Osteoblast (primary cell): ENCODE results near the gene AHSG. TPM values are rescaled to one million over a fixed set of nuclear protein-coding genes. Genes with fewer than 3 reads are reported as not detected.

ENCODE experiments used
- DNase-seq: peaks from one replicate; pipeline ENCODE4 v3.0.0; 2011; ENCODE audit warnings: low spot score, mixed read lengths; ENCODE audit not compliant: insufficient read length; ENCODE audit errors: missing footprints
- H2AFZ ChIP-seq: 2 replicates; pipeline ENCODE4 v1.6.0; 2011; ENCODE audit warnings: mild to moderate bottlenecking, low read length
- H3K27ac ChIP-seq: 2 replicates; pipeline ENCODE4 v1.5.1; 2011; ENCODE audit warnings: mild to moderate bottlenecking, low read depth, low read length, moderate library complexity
- H3K27me3 ChIP-seq: 2 replicates; pipeline ENCODE4 v1.6.0; 2012; ENCODE audit warnings: mild to moderate bottlenecking, control low read depth, inconsistent platforms, low read length, moderate library complexity; ENCODE audit not compliant: insufficient read depth
- H3K36me3 ChIP-seq: 2 replicates; pipeline ENCODE4 v1.5.1; 2011; ENCODE audit warnings: mild to moderate bottlenecking, low read length, control low read depth, moderate library complexity; ENCODE audit not compliant: insufficient read depth
- H3K4me1 ChIP-seq: 2 replicates; pipeline ENCODE4 v1.5.1; 2011; ENCODE audit warnings: mild to moderate bottlenecking, low read length, control low read depth, moderate library complexity; ENCODE audit not compliant: insufficient read depth
- H3K4me2 ChIP-seq: 2 replicates; pipeline ENCODE4 v1.6.0; 2011; ENCODE audit warnings: mild to moderate bottlenecking, low read length; ENCODE audit not compliant: insufficient read depth
- H3K4me3 ChIP-seq: fragments of 200-600 bp; sonication (generic); 3 replicates; pipeline ENCODE4 v1.5.1; 2012; ENCODE audit warnings: mild to moderate bottlenecking, low read length, inconsistent platforms; ENCODE audit not compliant: insufficient read depth
- H3K79me2 ChIP-seq: 2 replicates; pipeline ENCODE4 v1.6.0; 2012; ENCODE audit warnings: mild to moderate bottlenecking, low read length, control low read depth, inconsistent platforms; ENCODE audit not compliant: insufficient read depth
- H3K9me3 ChIP-seq: 2 replicates; pipeline ENCODE4 v1.5.1; 2011; ENCODE audit warnings: low read depth, low read length, control low read depth
- H4K20me1 ChIP-seq: 2 replicates; pipeline ENCODE4 v1.6.0; 2012; ENCODE audit warnings: mild to moderate bottlenecking, low read length, control low read depth; ENCODE audit not compliant: insufficient read depth
- total RNA-seq: library from RNA; depleted of rRNA; stranded (reverse); fragments of >200 nt; gene quantifications from 2 replicates; pipeline ENCODE4 v1.2.3, GENCODE V29; 2012
- TF ChIP-seq, protein P1 (sequence below): IDR thresholded peaks from 2 replicates; pipeline ENCODE4 v1.5.1; 2011; ENCODE audit warnings: mild to moderate bottlenecking, low read depth, low read length, moderate library complexity; ENCODE audit errors: extremely low read depth

The AHSG gene
- total RNA-seq, 1 donor: not detected

DNA sequence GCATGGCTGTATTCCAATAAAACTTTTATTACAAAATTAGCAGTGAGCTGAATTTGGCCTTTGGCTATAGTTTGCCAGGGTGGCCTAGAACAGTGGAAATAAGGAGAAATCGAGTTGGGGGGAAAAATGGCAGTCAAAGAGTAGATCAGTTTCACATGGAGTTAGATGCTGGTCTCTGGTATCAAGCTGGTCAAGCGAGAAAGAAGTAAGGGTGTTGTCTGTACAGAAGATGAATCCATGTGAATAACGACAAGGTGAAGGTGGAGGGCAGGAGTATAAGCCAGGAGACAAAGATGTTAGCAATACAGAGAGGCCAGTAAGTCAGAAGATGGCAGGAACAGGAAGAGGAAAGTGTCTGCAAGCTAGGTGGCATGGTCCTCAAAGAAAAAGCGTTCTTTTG, 11.7 kb downstream of the AHSG start:
- Histone ChIP-seq H3K79me2 (no peaks in the 10 kb centered on the region), H3K9me3 (no peaks in the 10 kb centered on the region), H4K20me1 (no peaks in the 10 kb centered on the region), H3K4me3 (no peak overlapping the region), H3K27me3 (peaks cover 8% of the 10 kb centered on the region), H3K4me1 (no peaks in the 10 kb centered on the region), H3K27ac (no peak overlapping the region), H2AFZ (no peak overlapping the region), H3K36me3 (no peaks in the 10 kb centered on the region), H3K4me2 (no peak overlapping the region)
- DNase-seq: no peak
- TF ChIP-seq, protein P1, sequence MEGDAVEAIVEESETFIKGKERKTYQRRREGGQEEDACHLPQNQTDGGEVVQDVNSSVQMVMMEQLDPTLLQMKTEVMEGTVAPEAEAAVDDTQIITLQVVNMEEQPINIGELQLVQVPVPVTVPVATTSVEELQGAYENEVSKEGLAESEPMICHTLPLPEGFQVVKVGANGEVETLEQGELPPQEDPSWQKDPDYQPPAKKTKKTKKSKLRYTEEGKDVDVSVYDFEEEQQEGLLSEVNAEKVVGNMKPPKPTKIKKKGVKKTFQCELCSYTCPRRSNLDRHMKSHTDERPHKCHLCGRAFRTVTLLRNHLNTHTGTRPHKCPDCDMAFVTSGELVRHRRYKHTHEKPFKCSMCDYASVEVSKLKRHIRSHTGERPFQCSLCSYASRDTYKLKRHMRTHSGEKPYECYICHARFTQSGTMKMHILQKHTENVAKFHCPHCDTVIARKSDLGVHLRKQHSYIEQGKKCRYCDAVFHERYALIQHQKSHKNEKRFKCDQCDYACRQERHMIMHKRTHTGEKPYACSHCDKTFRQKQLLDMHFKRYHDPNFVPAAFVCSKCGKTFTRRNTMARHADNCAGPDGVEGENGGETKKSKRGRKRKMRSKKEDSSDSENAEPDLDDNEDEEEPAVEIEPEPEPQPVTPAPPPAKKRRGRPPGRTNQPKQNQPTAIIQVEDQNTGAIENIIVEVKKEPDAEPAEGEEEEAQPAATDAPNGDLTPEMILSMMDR: no peak

DNA sequence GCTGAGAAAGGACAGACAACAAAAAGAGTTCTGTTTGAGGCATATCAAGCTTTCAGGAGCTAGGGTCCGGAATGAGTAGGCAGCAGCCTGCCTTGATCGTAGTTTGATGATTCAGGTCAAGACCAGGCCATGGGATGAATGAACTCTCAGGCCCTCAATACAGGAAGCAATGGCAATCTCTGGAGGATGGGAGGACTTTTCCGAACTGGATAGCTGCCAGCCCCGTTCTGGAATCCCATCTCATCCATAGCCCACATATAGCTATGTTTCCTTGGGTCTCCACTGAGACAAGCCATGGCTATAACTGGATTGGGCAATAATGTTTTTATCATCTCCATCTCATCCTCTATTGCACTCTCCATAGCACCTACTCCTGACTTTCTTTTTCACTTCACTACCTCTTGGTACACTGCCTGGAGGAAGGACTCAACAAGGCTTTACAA, 12.8 kb downstream of the AHSG start:
- Histone ChIP-seq H3K27ac (no peak overlapping the region), H3K4me1 (no peaks in the 10 kb centered on the region), H3K27me3 (peaks cover 8% of the 10 kb centered on the region), H3K4me3 (no peak overlapping the region), H3K9me3 (no peaks in the 10 kb centered on the region), H3K4me2 (no peak overlapping the region), H3K36me3 (no peaks in the 10 kb centered on the region), H3K79me2 (no peaks in the 10 kb centered on the region), H2AFZ (no peak overlapping the region), H4K20me1 (no peaks in the 10 kb centered on the region)
- DNase-seq: no peak
- TF ChIP-seq, protein P1: no peak

DNA sequence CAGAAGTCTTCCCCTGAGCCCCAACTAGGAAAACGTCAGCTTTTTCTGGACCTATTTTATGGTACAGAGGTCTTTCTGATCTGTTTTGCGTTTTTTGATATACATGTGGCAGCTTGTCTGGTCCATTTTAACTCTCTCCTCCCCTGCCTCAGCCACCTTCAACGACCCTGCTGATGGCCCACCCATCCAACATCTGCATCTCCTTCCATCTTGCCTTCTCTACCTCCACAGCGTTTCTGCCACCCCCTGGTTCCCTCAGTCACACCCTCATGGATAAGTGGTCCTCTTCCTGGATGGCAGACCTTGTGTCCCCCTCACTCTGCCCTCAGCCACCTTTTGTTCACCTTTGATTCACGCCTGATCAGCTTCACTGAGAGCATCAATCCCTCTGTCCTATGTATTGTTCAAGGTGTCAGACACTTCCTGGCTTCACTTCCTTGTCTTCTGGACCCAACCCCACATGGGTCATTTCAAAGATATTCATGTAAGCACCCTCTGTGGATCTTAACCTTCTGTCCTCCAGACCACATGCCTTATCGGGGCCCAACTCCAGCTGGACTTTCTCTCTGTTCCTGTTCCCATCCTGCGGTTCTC, 13.5 kb downstream of the AHSG start:
- Histone ChIP-seq H3K9me3 (no peaks in the 10 kb centered on the region), H2AFZ (no peak overlapping the region), H3K4me3 (no peak overlapping the region), H4K20me1 (no peaks in the 10 kb centered on the region), H3K79me2 (no peaks in the 10 kb centered on the region), H3K36me3 (no peaks in the 10 kb centered on the region), H3K27me3 (peaks cover 5% of the 10 kb centered on the region), H3K4me2 (no peak overlapping the region), H3K4me1 (no peaks in the 10 kb centered on the region), H3K27ac (no peak overlapping the region)
- TF ChIP-seq, protein P1: no peak
- DNase-seq: no peak

DNA sequence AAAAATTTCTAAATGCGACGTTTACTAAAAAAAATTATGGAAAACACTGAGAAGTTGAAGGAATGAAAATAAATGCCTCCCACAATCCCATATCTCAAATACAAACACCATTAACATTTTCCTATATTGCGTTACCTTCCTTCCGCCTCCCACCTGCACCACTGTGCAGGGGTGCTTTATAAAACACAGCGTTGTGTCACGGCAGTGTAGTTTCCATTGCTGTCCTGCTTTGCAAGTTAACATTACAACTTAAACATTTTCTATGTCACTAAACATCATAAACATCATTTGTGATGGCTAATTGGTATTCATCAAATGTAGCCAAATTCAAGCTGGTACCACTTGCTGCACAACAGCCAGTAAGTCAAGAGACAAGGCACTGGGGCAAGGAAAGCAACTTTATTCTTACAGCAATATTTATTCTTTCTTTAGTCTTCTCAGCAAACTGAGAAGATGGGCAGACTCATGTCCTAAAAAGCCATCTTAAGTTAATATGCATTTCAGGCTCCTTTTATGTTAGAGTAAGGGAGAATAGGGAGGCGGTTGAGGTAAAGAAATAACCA, 15.1 kb downstream of the AHSG start:
- no peaks in the 10 kb centered on the region for H4K20me1 ChIP-seq
- H2AFZ ChIP-seq: no peak overlapping the region
- H3K36me3 ChIP-seq: no peaks in the 10 kb centered on the region
- no peak overlapping the region for H3K4me3 ChIP-seq
- peaks cover 5% of the 10 kb centered on the region for H3K27me3 ChIP-seq
- H3K27ac ChIP-seq: no peak overlapping the region
- DNase-seq: no peak
- TF ChIP-seq, protein P1: no peak
- H3K79me2 ChIP-seq: no peaks in the 10 kb centered on the region
- no peak overlapping the region for H3K4me2 ChIP-seq
- no peaks in the 10 kb centered on the region for H3K4me1 ChIP-seq
- no peaks in the 10 kb centered on the region for H3K9me3 ChIP-seq
